NAMALWA (cell line): Measurements from ENCODE around the gene CBX7.
"Not testable (repeated sequence)": the region's sequence is repeated elsewhere in the genome, so short reads cannot be mapped to it uniquely, and the experiment has no call there.

ENCODE experiments used
- DNase-seq: peaks from one replicate; pipeline ENCODE4 v3.0.0-alpha.2; 2015; ENCODE audit warnings: low spot score

The CBX7 gene

DNA sequence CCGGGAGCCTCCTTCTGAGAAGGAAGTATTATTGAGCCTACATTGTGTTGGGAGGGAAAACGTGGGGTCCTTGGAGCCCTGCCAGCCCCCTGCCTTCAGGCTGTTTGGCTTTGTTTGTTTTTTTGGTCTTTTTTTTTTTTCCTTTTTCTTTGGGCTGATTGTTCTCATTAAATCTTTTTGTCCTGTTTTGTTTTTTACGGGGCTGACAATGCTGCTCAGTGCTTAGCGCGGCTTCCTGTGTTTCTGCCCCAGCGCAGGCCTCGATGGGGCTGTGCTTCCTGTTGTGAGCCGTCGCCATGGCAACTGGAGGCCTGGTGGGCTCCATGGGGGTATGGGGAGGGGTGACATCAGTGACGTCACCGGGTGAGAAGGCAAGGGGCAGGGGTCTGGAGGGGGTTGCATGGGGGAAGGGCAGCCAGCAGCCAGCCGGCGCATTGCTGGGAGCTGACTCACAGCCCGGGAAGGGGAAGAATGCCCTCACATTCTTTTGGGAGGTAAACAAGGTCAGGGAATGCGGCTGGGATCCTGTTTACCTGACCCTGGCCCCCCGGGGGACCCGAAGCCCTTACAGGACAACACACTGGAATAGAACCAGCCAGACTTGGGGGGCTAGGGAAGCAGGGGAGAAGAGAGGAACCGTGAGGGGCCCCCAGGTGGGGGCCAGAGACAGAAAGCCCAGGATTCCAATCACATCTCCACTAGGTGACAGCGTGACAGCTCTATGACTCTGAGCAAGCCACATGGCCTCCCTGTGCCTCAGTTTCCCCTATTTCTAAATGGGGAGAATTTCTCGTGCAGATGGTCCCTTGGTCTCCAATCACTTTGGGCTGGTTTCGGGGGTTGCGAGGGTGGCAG is 22.2 kb upstream of the CBX7 start:
- peak; percentile 66 for DNase-seq

DNA sequence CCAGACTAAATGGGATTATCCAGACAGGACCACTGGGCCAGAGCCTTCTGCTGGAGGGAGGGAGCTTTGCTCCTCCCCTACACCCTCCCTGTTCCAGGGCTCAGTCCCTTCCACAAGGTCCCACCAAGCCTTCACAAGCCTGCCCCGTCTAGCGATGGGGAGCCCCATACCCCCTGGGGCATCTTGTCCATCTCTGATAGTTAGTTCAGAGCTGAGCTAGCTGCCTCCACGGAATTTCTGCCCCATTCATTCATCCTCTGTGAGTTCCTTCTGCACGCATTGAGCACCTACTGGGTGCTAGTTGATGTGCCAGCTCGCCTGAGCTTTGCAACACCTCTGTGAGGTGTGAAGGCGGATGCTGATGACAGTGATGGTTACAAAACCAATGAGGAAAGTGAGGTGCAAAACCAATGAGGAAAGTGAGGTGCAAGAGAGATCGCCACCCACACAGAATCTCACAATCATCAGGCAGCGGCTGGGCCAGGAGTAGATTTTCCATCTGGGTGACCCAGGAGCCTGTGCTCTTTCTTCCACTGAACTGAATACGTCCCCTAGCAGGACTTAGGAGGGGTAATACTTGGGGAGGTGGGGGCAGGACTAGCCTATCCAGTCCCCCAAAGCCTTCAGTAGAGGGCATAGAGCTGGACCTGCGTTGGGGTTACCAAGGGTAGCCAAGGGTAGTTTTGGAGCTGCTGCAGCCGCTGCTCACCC is 21.5 kb upstream of the CBX7 start:
- no peak for DNase-seq

DNA sequence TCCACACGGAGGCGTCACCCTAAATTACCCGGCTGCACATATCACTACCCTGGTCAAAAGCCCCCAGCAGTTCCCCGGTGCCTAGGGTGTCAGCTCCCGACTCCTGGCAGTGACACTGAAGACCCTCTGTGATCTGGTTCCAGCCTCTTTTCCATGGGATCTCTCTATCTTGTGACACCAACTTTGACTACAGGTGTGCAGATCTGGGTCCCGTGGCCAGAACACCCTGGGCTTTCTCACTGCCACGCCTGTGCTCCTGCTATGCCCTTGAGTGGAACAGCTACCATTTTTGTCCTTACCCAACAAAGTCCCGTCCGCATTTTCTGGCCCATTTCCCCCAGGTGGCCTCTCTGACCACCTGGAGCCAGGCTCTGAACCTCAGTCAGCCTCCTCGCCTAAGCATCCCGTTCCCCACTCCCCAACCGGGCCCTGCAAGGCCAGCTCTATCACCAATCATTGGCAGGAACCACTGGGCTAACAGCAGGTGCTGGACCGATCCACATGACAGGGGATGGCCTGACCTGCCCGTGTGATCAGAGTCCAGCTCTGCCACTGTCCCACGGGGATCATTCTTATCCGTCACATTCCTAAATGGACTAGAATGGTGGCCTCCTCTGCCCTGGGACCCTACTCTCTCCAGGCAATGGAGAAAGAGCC is 20.7 kb upstream of the CBX7 start:
- no peak for DNase-seq

DNA sequence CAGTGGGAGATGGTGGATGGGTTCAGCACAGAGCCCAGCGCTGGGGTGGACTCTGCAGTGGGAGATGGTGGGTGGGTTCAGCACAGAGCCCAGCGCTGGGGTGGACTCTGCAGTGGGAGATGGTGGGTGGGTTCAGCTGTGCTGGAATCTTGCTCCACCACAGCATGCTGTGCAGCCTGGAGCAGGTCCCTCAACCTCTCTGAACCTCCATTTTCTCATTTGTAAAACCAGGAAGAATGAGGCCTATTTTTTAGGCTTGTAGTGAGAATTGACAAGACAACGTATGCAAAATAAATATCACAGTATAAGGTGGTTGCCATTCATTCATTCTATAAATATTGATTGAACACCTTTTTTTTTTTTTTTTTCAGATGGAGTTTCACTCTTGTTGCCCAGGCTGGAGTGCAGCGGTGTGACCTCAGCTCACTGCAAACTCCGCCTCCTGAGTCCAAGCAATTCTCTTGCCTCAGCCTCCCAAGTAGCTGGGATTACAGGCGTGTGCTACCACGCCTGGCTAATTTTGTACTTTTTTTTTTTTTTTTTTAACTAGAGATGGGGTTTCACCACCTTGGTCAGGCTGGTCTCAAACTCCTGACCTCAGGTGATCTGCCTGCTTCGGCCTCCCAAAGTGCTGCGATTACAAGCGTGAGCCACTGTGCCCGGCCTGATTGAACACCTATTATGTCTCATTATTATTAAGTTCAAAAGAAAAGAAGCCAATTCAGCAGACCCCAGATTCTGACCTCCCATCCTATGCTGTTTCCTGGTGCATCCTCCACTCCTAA is 20.0 kb upstream of the CBX7 start:
- not testable (repeated sequence) for DNase-seq

DNA sequence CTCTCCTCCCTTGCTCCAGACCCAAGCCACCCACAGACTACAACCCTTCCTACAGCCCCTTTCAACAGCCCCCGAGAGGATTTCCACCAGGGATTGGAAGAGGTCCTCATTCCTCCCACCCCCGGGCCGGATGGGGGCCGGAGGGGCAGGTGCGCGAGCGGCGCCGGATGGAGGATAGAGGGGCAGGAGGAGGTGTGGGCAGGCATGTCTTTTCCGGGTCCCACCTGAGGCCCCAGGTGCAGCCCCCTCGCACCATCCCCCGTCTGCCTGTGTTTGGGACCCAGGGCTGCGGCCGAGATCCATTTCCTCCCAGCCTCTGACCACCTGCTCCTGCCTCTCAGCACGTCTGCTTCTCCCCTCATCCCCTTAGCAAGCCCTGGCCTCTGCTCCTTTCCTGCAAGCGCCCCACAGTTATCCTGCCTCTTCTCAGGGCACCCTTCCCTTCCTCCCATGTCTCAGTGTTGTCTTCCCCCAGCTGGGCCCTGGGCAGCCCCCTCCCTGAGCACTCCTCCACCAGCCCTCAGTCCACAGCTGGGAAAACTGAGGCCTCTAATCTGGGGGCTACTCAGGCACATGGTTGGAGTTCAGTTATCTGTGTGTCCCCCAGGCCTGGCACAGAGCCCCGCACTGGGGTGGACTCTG is 19.3 kb upstream of the CBX7 start:
- no peak for DNase-seq

DNA sequence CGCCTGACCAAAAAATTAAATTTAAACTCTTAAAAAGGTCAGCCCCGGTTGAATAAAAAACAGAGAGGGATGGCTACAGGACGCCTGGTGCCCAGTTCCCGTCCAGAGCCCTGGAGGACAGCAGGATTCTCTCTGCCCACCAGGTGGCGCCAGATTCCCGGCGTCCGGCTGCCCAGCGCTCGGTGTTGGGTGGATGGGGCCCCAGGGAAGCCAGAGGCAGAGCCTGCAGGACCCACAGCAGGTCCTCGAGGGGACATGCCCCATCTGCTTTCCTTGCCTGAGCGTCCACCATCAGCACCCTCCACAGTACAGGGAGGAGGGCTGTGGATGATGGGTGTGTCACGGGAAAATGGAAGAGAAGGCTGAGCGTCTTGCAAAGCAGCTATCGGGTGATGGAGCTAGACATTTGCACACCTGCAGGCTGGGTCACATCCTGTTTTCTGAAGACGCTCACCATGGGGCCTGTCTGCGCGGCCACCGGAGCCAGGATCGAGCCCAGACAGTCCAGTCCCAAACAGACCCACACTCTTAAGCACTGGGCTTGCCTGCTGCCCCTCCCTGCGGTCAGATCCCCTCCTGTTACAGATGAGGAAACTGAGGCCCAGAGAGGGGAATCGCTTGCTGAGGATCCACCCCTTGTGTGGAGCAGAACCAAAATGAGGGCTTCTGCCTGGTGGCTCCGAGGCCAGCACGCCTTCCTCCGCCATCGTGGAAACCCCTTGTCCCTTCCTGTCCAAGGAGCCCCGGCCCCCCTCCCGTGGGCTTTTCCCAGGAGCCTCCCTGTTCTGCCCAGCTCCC is 18.5 kb upstream of the CBX7 start:
- DNase-seq = peak; percentile 87

DNA sequence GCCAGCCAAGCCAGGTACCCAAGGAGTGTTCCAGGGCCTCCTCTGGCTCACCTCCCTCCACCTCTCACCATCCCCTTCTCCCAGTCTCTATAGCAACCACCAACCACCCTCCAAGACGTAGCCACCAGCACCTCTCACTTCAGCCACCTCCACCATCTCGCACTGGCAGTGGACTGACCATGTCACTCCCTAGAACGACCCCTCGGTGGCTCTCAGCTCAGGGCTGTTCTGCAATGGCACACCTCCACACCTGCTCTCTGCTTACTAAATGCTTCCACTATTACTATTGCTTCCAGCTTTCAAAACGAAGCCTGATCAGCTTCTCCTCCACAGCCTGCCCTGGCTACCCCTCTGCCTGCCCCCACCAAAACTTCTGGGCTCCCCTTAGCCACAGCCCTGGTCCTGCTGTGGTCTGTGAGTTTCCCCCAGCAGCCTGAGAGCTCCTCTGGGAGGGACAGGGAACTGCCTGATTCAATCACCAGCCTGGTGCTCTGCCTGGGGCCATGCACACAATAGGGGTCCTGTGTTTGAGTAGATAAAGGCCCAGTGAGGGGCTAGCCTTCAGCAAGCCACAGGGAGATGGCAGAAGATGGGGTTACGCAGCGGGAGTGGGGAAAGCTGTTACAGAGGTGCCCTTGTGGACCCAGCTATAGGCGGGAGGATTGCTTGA is 17.5 kb upstream of the CBX7 start:
- no peak for DNase-seq

DNA sequence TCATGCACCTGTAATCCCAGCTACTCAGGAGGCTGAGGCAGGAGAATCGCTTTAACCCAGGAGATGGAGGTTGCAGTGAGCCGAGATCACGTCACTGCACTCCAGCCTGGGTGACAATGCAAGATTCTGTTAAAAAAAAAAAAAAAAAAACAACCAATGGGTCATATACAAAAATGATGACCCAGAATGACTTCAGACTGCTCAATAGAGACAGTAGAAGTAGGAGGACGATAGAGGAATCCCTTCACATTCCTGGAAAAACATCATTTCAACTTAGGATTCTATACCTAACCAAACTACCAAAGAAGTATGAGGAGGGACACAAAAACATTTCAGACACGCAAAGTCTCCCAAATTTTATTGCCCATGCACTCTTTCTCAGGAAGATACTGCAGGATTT is 14.1 kb upstream of the CBX7 start:
- DNase-seq = no peak

DNA sequence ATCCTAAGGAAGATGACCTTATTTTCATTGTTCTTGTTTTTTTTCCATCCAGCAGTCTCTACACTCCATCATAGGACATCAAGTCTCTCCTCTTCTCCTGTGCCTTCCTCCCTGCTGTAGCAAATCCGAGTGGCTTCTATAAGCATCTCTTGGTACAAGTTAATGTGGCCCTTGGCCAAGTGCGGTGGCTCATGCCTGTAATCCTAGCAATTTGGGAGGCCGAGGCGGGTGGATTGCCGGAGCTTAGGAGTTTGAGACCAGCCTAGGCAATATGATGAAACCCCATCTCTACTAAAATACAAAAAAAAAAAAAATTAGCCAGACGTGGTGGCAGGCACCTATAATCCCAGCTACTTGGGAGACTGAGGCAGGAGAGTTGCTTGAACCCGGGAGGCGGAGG is 3.6 kb upstream of the CBX7 start:
- DNase-seq = not testable (repeated sequence)

DNA sequence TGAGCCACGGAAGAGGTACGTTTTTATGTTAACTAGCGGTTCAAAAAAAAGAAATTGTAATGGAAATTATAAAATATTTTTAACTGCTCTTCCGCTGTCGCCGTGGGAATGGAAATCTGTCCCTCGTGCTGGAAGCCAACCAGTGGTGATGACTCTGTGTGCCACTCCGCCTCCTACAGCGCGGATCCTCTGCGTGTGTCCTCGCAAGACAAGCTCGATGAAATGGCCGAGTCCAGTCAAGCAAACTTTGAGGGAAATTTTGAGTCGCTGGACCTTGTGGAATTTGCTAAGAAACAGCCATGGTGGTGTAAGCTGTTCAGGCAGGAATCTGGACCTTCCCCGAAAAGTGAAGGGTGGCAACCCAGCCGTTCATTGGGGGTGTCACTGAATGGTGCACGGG is 2.9 kb upstream of the CBX7 start:
- no peak for DNase-seq

DNA sequence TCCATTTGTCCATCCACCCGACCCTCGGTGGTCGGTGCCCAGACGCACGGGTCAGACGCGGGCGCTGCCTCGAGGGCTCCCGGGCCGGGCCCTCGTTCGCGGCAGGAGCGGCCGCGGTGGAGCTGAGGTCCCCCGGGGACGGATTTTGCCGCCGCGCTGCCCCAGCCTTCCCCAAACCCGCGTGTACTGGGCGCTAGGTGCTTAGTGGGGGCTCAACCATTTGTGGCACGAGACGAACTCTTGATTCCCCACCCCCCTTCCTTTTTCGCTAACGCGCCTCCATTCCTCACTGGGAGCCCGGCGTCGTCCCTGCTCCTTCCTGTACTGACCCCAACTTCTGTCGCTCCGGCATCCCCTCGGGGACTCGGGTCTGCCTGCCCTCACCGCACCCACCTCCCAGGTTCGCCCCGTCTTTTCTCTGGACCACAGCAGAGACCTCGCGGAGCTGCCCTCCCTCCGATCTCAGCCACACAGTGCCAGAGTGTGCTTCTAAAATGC is 789 bp upstream of the CBX7 start:
- no peak for DNase-seq

DNA sequence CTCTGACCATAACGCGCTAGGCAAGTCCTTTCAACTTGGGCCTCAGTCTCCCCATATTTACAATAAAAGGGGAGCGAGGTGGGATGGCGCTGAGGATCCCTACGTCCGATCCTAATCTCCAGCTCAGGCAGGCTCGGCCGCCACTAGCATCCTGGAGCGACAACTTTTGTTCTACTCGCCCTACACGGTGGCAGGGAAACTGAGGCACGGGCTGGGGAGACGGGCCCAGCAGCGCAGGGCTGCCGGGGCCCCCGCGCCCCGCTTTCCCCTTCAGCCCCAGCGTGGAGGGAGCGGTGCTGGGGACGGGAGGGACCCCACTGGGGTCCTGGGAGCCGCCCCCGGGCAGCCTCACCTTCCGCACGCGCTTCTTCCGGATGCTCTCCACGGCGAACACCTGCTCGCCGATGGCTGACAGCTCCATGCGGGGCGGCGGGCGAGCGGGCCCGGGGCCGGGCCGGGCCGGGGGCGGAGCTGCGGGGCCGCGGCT is 413 bp downstream of the CBX7 start:
- no peak for DNase-seq

DNA sequence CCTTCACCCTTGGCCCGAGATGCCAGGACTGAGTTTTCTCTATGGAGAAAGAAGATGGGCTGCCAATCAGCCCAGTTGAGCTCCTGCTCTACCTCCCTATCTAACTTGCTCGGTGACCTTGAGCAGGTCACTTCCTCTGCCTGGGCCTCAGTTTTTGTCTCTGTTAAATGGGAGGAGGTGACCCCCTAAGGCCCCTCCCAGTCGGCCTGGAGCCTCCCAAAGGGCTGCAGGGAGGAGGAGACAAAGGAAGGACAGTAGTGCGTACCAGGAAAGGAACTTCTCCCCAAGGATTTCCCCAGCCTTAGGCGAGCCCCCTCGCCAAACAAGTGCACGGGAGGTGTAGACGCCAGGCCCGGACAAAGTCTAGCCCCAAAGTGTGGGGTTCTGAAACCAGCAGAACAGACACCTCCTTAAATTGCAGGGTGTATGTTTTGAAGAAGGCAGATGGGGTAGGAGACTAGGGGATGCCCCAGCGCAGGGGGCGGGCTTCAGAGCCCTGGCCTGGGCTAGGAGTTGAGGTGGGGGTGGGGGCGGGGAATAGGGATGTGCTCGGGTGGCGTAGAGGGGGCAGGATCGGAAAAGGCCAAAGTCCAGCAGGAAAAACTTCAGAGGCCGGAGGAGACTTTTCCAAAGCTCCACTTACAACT is 1.0 kb downstream of the CBX7 start:
- DNase-seq = no peak

DNA sequence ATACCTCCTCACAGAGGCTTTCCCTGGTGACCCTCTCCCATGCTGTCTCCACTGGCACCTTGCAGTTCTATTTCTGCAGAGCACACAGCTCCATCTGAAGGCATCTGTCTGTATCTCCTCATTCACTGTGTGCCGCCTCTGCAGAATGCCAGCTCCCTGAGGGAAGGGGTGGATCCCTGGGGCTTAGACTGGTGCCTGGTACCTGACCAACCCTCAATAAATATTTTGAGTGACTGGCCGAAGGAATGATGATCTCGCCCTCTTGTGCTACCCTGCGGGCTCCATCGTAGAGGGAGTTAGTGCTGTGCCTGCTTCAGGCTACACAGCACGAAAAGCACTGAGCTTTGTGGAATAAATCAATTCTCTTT is 1.6 kb downstream of the CBX7 start:
- no peak for DNase-seq

DNA sequence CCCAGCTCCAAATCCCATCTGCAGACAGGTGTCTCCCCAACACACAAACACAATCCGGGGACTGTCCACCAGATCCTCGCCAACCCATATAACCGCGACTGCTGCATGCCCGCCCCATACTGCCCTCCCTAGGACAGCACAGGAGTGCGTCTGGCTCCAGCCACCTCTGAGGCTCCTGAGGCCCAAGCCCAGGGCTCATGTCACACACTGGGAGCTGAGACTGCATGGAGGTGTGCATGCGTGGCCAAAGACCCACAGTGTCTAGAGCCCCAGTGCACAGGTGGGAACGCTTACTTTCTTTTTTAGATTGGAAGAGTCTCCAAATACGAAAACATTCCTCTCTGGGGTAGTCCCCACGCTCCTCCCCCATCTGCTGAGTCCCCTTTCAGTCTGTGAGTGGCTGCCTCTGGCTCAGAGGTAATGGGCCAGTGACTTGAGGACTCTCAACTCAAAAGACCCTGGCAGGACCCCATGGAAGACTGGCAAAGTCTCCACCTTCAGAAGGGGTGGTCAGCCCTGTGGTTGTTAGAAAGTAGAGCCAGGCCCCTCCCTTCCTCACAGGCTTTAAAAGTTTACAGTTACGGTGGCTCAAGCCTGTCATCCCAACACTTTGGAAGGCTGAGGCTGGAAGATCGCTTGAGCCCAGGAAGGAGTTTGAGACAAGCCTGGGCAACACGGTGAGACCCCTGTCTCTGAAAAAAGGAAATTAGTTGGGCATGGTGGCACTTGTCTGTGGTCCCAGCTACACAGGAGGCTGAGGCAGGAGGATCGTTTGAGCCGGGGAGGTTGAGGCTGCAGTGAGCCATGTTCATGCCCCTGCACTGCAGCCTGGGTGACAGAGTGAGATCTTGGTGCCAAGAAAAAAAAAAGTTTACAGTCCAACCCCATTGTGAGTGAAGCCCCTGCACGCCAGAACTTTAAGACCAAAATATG is 2.3 kb downstream of the CBX7 start:
- no peak for DNase-seq

DNA sequence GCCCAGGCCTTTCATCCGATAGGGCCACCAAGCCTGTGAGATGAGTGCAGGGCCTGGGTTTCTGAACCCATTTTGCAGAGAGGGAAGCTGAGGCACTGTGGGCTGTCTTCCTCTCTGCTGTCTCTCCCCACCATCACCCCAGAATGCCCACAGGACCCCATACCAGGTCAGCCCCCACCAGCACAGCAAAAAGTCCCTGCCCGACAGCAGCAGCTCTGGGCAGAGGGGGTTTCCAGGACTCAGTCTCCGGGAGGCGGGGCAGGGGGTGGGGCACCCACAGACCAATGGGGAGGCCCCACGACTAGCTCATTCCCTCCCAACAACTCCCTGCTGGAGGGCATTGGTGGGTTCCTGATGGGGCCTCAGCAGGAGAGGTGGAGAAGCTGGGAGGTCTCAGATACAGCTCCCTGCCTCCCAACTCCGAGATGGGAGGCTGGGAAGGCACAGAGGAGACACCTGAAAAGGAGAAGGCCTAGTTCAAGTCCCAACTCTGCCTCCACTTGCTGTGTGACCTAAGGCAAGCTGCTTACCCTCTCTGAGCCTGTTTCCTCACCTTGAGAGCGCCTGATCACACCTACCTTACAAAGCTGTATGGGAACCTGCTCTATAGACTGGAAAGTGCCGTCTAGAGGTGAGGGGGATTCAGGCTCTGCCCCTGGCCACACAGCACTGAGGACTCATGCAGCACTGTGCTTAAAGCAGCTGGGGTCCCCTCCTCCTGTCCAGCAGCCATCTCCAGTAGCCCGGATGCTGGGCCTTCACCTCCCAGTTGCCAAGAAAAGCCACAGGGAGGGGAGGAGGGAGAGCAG is 3.5 kb downstream of the CBX7 start:
- peak; percentile 77 for DNase-seq

DNA sequence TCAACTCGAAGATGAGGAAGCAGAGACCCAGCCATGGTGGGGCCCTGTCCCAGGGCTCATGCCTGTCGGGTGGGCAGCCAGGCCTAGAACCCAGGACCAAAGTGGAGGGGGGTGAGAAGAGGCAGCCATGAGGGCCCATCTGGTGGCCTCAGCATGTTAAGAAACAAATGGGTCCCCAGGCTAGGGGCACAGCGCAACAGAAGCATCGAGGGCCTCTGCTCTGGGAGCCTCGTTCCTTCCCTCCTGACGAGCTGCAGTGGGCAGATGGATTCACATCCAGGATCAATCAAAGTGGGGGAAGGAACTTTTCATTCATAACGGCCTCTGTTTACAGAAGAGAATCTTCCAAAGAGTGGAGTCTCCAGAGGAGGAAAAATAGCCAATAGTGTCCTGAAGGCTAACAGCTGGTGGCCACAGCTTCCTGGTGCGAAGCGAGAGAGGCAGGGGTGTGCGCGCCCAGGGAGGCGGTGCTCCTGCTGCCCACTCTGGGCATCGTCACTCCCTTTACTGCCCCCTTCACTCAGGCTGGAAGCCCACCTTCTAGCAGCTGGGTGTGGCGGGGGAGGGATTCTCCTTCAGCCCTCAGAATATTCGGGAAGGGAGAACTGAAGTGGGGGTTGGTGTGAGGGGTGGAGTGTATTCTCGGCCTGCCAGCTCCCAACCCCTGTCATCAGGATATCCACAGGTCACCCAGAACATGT is 4.3 kb downstream of the CBX7 start:
- DNase-seq = no peak
